ENCODE data around the gene KCNIP4. TPM values are rescaled to one million over a fixed set of nuclear protein-coding genes. Genes with fewer than 3 reads are reported as not detected.

The KCNIP4 gene
- total and polyA plus RNA-seq, 4 donors = 12.5 to 74.2 (median 54.5) TPM

DNA sequence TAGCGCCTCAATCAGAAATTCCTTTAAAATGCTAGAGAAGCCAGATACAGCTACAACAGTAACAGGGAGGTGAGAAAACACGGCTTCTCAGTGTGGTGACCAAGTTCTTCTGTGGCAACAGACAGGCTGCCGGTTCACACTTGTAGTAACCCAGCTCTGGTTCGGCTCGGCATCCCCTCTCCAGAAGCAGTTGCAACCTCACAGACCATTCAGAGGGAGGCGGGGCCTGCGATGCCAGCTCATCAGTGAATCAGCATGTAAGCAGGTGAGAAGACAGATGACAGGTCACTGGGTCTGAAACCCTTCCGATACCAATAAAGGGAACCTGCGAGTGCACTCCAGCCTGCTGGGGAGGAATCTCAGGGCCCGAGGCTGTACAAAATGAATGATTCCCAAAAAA lies 251.0 kb downstream of the KCNIP4 start:
- Histone ChIP-seq H3K9me3 (ENCODE audit: control insufficient read depth, insufficient read depth, low read length) (no peaks in the 10 kb centered on the region), H3K27ac (ENCODE audit: low read depth, low read length) (no peak overlapping the region), H3K4me1 (ENCODE audit: control insufficient read depth, insufficient read depth, low read length) (peaks cover 5% of the 10 kb centered on the region), H3K4me3 (ENCODE audit: low read depth, low read length) (peak overlapping the region; percentile 12), H3K36me3 (ENCODE audit: control insufficient read depth, insufficient read depth, low read length) (no peaks in the 10 kb centered on the region), H3K27me3 (ENCODE audit: control insufficient read depth, insufficient read depth, low read length) (no peaks in the 10 kb centered on the region)
- 25% methylated on average over 2 of the region's 10 CpGs for WGBS (ENCODE audit: insufficient coverage)
- peak in 3 of 6 donors; percentile 28 to 86 (median 33) for DNase-seq (ENCODE audit: low read depth in 4 of 6, low spot score in 6 of 6)

DNA sequence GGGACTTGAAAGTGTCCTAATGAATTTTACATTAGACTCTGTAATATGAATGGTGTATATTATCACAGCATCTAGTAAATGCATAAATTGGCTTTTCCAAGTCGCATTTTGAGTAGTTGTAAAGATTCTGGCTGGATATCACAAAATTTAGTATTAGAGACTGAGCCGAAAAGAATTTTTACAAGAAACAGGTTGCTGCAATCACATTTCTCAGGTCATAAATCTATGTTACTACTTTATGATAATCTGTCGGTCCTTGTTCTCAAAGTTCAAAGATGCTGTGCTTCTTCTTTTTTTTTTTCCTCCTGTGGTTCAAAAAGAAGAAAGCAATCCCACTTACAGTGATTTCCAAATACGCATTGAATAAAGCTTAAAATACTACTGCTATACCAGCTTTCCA lies 253.4 kb downstream of the KCNIP4 start:
- Histone ChIP-seq H3K4me1 (ENCODE audit: control insufficient read depth, insufficient read depth, low read length) (peaks cover 5% of the 10 kb centered on the region), H3K27ac (ENCODE audit: low read depth, low read length) (no peak overlapping the region), H3K36me3 (ENCODE audit: control insufficient read depth, insufficient read depth, low read length) (no peaks in the 10 kb centered on the region), H3K4me3 (ENCODE audit: low read depth, low read length) (no peak overlapping the region), H3K9me3 (ENCODE audit: control insufficient read depth, insufficient read depth, low read length) (no peaks in the 10 kb centered on the region), H3K27me3 (ENCODE audit: control insufficient read depth, insufficient read depth, low read length) (no peaks in the 10 kb centered on the region)
- no peak for DNase-seq (ENCODE audit: low read depth in 4 of 6, low spot score in 6 of 6)
- WGBS (ENCODE audit: insufficient coverage) = 89% methylated on average over 1 of the region's 4 CpGs

DNA sequence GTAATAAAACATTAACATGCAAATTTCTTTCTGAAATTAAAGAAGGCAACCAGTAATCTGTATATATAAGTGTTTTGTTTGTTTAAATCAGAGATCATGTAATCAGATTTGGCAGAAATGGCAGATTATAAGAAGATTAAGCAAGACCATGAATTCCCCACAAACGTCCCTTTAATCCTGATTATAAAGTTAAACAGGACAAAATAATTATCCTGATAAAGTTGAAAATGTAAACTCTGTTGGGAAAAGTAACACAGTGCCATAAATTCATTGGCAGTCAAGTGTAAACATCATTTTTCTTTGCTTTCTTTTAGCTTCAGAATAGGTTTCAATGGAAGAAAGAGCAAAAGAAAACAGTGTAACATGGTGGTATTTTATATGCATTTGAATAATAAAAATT lies 256.3 kb downstream of the KCNIP4 start:
- no peak for DNase-seq (ENCODE audit: low read depth in 4 of 6, low spot score in 6 of 6)
- no peaks in the 10 kb centered on the region for H3K9me3 ChIP-seq (ENCODE audit: control insufficient read depth, insufficient read depth, low read length)
- WGBS (ENCODE audit: insufficient coverage) = no CpG with 5 or more reads among the region's 1 CpG

DNA sequence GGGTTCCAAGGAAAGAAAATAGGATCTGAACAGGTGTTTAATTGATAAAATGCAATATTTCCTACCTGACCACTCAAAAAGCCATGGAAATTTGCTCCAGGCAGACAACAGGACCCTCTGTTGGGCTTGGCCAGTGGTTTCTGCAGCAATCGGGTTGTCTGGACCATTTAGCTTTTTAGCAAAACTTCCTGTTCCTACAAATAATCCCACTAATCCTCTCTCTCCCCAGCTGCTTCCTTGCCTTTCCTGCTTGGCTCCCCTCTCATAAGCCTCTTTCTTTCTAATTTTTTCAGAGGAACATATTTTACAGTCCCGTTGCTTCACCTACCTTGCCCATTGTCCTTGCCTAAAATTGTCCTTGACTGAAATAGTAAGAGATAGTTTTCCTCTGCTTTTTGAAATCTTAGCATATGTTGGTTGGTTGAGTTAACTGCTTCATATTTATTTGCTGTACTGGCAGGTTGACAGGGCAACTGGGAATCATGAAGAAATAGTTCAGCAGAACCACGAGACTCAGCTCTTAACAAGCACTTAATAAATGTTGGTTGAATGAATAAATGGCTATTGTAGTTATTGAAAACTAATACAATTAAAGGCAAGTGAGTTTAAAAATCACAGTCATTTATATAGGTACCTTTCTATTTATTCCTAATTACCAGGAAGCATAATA lies 259.8 kb downstream of the KCNIP4 start:
- Histone ChIP-seq H3K4me3 (ENCODE audit: low read depth, low read length) (no peak overlapping the region), H3K27ac (ENCODE audit: low read depth, low read length) (no peak overlapping the region), H3K27me3 (ENCODE audit: control insufficient read depth, insufficient read depth, low read length) (no peaks in the 10 kb centered on the region), H3K36me3 (ENCODE audit: control insufficient read depth, insufficient read depth, low read length) (no peaks in the 10 kb centered on the region), H3K9me3 (ENCODE audit: control insufficient read depth, insufficient read depth, low read length) (no peaks in the 10 kb centered on the region), H3K4me1 (ENCODE audit: control insufficient read depth, insufficient read depth, low read length) (no peaks in the 10 kb centered on the region)
- DNase-seq (ENCODE audit: low read depth in 4 of 6, low spot score in 6 of 6) = peak in 1 of 6 donors; percentile 28
- 85% methylated on average over 1 of the region's 3 CpGs for WGBS (ENCODE audit: insufficient coverage)

More for the DNA sequence above, 256.3 kb downstream of the KCNIP4 start:
- H3K4me1 ChIP-seq (ENCODE audit: control insufficient read depth, insufficient read depth, low read length) = no peaks in the 10 kb centered on the region
- H3K27me3 ChIP-seq (ENCODE audit: control insufficient read depth, insufficient read depth, low read length) = no peaks in the 10 kb centered on the region
- H3K36me3 ChIP-seq (ENCODE audit: control insufficient read depth, insufficient read depth, low read length) = no peaks in the 10 kb centered on the region
- H3K4me3 ChIP-seq (ENCODE audit: low read depth, low read length) = no peak overlapping the region
- H3K27ac ChIP-seq (ENCODE audit: low read depth, low read length) = no peak overlapping the region

DNA sequence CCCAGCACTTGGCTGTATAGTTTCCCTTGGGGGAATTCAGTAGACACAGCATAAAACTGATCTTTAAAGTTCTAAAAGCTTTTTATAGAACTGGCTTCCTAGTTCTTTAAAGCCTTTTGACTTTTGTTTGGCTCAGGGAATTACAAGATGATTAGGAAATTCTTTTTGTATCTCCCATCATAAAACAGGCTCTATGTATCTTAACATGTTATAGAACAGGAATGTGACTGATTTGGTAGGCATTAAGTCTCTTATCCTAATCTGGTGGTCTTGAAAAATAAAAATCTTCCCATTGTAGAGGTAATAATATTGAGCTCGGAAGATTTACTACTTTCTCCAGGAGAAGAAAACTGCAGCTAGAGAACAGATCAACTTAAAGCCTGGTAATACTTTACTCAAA lies 262.7 kb downstream of the KCNIP4 start:
- no peaks in the 10 kb centered on the region for H3K9me3 ChIP-seq (ENCODE audit: control insufficient read depth, insufficient read depth, low read length)
- WGBS (ENCODE audit: insufficient coverage) = no CpG with 5 or more reads among the region's 1 CpG
- peak in 1 of 6 donors; percentile 42 for DNase-seq (ENCODE audit: low read depth in 4 of 6, low spot score in 6 of 6)
- H3K4me3 ChIP-seq (ENCODE audit: low read depth, low read length) = no peak overlapping the region
- no peaks in the 10 kb centered on the region for H3K36me3 ChIP-seq (ENCODE audit: control insufficient read depth, insufficient read depth, low read length)
- H3K27me3 ChIP-seq (ENCODE audit: control insufficient read depth, insufficient read depth, low read length) = no peaks in the 10 kb centered on the region
- H3K4me1 ChIP-seq (ENCODE audit: control insufficient read depth, insufficient read depth, low read length) = no peaks in the 10 kb centered on the region
- H3K27ac ChIP-seq (ENCODE audit: low read depth, low read length) = no peak overlapping the region

DNA sequence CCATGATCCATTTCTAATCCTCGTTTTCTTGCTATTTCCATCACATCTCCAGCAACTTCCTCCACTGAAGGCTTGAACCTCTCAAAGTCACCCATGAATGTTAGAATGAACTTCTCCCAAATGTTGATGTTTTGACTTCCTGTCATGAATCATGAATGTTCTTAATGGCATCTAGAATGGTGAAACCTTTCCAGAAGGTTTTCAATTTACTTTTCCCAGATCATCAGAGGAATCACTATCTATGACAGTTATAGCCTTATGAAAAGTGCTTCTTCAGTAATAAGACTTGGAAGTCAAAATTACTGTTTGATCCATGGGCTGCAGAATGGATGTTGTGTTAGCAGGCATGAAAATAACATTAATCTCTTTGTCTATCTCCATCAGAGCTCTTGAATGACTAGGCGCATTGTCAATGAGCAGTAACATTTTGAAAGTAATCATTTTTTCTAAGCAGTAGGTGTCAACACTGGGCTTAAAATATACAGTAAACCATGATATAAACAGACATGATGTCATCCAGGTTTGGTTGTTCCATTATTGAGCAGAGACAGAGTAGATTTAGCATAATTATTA lies 268.2 kb downstream of the KCNIP4 start:
- WGBS (ENCODE audit: insufficient coverage) = 83% methylated on average over 1 of the region's 2 CpGs
- Histone ChIP-seq H3K4me1 (ENCODE audit: control insufficient read depth, insufficient read depth, low read length) (no peaks in the 10 kb centered on the region), H3K27ac (ENCODE audit: low read depth, low read length) (no peak overlapping the region), H3K27me3 (ENCODE audit: control insufficient read depth, insufficient read depth, low read length) (no peaks in the 10 kb centered on the region), H3K36me3 (ENCODE audit: control insufficient read depth, insufficient read depth, low read length) (no peaks in the 10 kb centered on the region), H3K9me3 (ENCODE audit: control insufficient read depth, insufficient read depth, low read length) (no peaks in the 10 kb centered on the region), H3K4me3 (ENCODE audit: low read depth, low read length) (no peak overlapping the region)
- no peak for DNase-seq (ENCODE audit: low read depth in 4 of 6, low spot score in 6 of 6)

DNA sequence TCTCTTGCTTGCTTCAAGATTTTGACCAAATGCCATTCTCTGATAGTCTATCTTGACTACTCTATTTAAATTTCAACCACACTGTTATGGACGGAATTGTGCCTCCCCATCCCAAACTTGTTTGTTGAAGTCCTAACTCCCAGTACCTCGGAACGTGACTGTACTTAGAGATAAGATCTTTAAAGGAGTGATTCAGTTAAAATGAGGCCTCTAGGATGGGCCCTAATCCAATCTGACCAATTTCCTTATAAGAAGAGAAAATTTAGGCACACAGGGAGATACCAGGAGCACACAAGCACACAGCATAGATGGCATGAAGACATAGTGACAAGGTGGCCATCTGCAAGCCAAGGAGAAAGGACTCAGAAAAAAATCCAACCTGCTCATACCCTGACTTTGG lies 269.9 kb downstream of the KCNIP4 start:
- no CpG with 5 or more reads among the region's 3 CpGs for WGBS (ENCODE audit: insufficient coverage)

DNA sequence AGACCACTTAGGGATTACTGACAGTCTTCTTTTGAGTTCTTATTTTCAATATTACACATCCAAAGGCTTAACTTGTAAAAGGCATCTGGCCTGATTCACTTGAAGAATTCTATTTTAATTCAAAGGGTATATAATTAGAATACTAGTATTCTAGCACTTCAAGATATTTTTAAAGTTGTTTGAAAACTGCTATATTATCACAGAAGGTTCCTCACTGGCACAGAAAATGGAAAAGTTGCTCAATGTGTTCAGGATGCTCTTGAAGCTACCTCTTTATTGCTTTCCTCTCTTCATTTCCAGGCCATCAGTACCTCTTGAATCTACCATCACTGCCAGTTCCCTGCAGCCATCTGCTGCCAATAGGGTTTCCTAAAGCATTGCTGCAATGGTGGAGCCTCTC lies 271.4 kb downstream of the KCNIP4 start:
- Histone ChIP-seq H3K4me3 (ENCODE audit: low read depth, low read length) (no peak overlapping the region), H3K4me1 (ENCODE audit: control insufficient read depth, insufficient read depth, low read length) (no peaks in the 10 kb centered on the region), H3K36me3 (ENCODE audit: control insufficient read depth, insufficient read depth, low read length) (no peaks in the 10 kb centered on the region), H3K9me3 (ENCODE audit: control insufficient read depth, insufficient read depth, low read length) (no peaks in the 10 kb centered on the region), H3K27ac (ENCODE audit: low read depth, low read length) (no peak overlapping the region), H3K27me3 (ENCODE audit: control insufficient read depth, insufficient read depth, low read length) (no peaks in the 10 kb centered on the region)
- DNase-seq (ENCODE audit: low read depth in 4 of 6, low spot score in 6 of 6) = peak in 1 of 6 donors; percentile 67

More for the DNA sequence above, 269.9 kb downstream of the KCNIP4 start:
- H3K27ac ChIP-seq (ENCODE audit: low read depth, low read length) = no peak overlapping the region
- H3K4me1 ChIP-seq (ENCODE audit: control insufficient read depth, insufficient read depth, low read length) = no peaks in the 10 kb centered on the region
- no peaks in the 10 kb centered on the region for H3K9me3 ChIP-seq (ENCODE audit: control insufficient read depth, insufficient read depth, low read length)
- H3K36me3 ChIP-seq (ENCODE audit: control insufficient read depth, insufficient read depth, low read length) = no peaks in the 10 kb centered on the region
- no peaks in the 10 kb centered on the region for H3K27me3 ChIP-seq (ENCODE audit: control insufficient read depth, insufficient read depth, low read length)
- no peak overlapping the region for H3K4me3 ChIP-seq (ENCODE audit: low read depth, low read length)
- no peak for DNase-seq (ENCODE audit: low read depth in 4 of 6, low spot score in 6 of 6)

DNA sequence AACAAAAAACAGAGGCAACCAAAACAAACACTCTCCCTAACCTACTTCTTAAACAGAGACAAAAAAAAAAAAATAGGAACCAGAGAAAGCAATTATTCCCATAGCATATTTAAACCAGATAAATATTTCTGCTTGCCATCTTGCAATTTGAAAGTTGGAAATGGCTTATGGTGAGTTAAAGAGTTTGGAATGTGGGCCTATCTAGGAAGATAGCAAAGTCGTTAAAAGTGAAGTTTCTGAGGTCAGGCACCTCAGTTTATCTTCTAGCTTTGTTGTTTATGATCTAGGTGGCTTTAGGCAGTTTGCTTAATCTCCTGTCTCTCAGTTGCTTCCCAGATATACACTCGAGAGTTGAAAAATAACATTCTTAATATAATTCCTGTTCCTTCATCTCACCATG lies 284.2 kb downstream of the KCNIP4 start:
- 75% methylated on average over 1 of the region's 2 CpGs for WGBS (ENCODE audit: insufficient coverage)
- Histone ChIP-seq H3K4me3 (ENCODE audit: low read depth, low read length) (no peak overlapping the region), H3K27ac (ENCODE audit: low read depth, low read length) (no peak overlapping the region), H3K27me3 (ENCODE audit: control insufficient read depth, insufficient read depth, low read length) (no peaks in the 10 kb centered on the region), H3K4me1 (ENCODE audit: control insufficient read depth, insufficient read depth, low read length) (no peaks in the 10 kb centered on the region), H3K9me3 (ENCODE audit: control insufficient read depth, insufficient read depth, low read length) (no peaks in the 10 kb centered on the region), H3K36me3 (ENCODE audit: control insufficient read depth, insufficient read depth, low read length) (no peaks in the 10 kb centered on the region)
- no peak for DNase-seq (ENCODE audit: low read depth in 4 of 6, low spot score in 6 of 6)

DNA sequence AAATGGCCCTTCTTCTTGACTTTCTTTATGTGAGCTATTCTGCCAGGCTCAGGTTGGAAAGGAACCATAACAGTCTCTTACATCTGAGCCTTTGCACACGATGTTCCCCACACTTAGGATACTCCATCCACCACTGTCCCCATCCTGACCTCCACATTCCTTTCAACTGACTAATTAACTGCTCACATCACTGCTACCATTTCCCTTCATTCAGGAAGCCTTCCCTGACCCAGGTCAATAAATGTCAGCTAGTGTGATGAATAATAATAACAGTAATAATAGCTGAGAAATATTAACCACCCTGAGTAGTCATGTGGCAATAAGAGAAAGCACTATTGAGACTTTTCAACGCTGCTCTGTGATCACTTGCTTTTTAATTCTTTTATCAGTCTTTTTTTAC lies 291.7 kb downstream of the KCNIP4 start:
- Histone ChIP-seq H3K36me3 (ENCODE audit: control insufficient read depth, insufficient read depth, low read length) (no peaks in the 10 kb centered on the region), H3K4me1 (ENCODE audit: control insufficient read depth, insufficient read depth, low read length) (no peaks in the 10 kb centered on the region), H3K9me3 (ENCODE audit: control insufficient read depth, insufficient read depth, low read length) (no peaks in the 10 kb centered on the region), H3K27me3 (ENCODE audit: control insufficient read depth, insufficient read depth, low read length) (no peaks in the 10 kb centered on the region), H3K4me3 (ENCODE audit: low read depth, low read length) (no peak overlapping the region), H3K27ac (ENCODE audit: low read depth, low read length) (no peak overlapping the region)
- 31% methylated on average over 1 of the region's 2 CpGs for WGBS (ENCODE audit: insufficient coverage)
- DNase-seq (ENCODE audit: low read depth in 4 of 6, low spot score in 6 of 6) = no peak

Measured in spinal cord (tissue), 10 donors.